ENCODE data around the gene FLG2.
"Not testable (repeated sequence)": the region's sequence is repeated elsewhere in the genome, so short reads cannot be mapped to it uniquely, and the experiment has no call there.

The FLG2 gene

DNA sequence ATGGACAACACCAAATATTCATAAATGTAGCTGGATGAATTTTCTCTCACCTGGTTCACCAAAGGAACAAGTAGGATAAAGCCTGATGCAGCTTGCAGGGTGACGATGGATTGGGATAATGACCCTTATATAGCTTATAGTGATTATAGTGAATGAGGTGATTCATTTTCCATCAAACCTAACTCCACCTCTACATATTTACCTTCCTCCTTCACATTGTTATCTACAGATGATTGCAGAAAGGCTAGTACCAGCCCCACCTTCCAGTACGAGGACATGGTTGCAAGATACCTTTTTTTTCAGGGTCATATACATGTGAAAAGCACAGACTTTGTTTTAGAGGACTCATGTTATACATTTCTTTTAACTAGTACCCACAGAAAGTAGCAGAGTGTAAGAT, at the start of gene FLG2:
Gene FLG2 (minus strand): TSS at position 101 of the 400 bp plus-strand sequence. CDS start 1,122 bp downstream, outside the sequence.
- FAIRE-seq, result no peak

DNA sequence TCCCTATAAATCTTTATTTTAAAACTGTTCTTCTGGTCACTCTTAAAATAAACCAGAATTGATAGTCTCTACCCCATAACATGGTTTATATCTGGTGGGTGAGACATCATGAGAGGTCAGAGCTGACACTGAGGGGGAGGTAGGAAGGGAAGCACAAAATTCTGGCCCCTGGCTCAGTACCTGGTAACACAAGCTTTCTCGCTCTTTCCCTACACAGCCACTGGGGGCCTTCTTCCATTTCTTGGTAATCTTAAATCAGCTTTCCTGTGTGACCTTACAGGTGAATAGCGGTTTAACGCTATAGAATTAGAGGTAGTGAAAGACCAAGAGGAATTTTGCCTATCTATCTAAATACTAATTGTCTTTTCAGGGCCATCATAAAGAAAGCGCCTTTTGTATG, 48.9 kb upstream of the FLG2 start:
- FAIRE-seq, result no peak

GRCh38 chr1:152398812-152399698, 39.2 kb upstream of the FLG2 start:
- no peak for FAIRE-seq

- FAIRE-seq, result peak; percentile 20
Observed at GRCh38 chr1:152397474-152397873, 37.7 kb upstream of the FLG2 start.

- FAIRE-seq, result no peak
Observed at GRCh38 chr1:152394151-152394550, 34.3 kb upstream of the FLG2 start.

- no peak for FAIRE-seq
Observed at GRCh38 chr1:152392909-152393308, 33.1 kb upstream of the FLG2 start.

GRCh38 chr1:152388889-152389288, 29.1 kb upstream of the FLG2 start:
- no peak for FAIRE-seq

DNA sequence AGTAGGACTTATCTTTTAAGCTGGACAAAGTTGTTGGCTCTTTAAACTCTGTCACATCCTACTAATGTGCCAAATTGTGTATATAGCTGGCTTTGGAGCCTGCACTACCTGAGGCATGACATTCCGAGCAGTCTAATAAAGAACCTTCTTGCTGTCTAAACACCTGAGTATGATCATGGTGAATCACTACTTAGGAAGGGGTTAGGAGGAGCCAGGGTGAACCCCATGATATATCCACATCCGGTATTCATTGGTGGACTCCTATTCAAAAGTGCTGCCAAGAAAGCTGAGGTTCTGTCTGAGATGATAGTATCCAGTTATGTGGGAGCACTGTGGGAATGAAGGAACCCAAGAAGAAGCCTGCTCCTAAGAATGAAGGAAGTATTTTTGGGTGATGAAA, 27.1 kb upstream of the FLG2 start:
- no peak for FAIRE-seq

DNA sequence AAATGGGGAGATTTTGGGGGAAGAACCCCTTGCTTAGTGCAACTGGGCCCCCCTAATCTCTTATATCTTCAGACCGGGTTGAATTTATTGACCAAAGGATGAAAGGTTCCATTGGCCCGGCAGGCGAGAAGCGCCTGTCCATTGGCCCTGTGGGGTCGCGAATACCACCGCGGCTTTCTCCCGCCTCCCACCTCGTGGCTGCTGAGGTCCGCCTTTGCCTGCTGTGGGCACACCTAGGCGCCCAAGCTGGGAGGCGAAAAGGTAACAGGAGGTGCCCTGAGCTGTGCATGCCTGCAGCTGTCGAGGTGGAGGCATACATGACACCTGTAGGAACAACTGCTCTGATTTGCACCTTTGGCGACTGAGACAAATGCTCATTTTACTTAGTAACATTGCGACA, 21.1 kb upstream of the FLG2 start:
- FAIRE-seq, result no peak

DNA sequence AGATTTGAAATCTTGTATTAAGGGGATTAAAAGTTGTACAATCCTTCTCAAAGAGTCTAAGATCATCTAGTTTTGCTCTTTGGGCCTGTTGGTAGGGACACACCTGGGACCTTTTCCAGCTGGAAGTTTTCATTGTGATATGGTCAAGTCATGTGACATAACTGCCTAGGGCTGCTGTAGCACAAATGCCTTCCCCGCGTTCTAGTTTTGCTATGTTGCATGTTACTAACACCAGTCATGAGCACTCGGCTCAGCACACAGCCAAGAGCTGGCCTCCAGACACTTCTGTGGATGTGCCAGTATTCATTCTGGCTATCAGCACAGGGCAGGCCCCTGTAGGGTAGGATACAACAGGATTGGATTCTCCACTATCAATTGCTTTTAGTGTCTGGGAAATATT, 14.6 kb upstream of the FLG2 start:
- no peak for FAIRE-seq

DNA sequence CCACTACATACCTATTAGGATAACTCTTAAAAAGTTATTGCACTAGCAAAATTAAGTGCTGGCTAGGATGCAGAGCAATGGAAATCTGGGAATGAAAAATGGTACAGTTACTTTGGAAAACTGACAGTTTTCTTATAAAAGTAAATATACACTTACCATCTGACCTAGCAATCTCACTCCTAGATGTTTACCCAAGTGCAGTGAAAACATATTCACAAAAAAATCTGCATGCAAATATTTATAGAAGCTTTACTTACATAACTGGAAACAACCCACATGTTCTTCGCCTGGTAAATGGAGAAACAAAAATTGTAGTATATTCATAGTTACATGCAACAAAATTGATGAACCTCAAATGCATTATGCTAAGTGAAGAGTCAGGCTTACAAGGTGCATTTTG, 12.9 kb upstream of the FLG2 start:
- FAIRE-seq, result no peak

DNA sequence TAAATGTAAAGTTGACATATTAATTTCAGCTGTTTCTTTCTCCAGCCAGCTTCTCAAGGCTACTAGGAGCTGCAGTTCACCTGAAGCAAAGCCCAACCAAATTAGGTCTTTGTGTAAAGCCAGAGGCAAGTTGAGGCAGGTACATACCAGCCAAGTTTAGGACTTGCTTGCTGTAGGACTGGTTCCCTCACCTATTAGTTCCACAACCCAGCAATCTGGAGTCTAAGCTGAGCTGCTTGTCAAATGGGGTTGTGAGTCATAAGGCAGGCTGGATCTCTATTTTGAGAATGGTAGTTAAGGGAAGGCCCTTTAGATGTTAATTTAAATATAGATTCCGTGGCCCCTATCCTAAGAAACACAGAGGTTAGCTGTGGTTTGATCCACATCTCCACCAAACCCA, 7.6 kb upstream of the FLG2 start:
- no peak for FAIRE-seq

DNA sequence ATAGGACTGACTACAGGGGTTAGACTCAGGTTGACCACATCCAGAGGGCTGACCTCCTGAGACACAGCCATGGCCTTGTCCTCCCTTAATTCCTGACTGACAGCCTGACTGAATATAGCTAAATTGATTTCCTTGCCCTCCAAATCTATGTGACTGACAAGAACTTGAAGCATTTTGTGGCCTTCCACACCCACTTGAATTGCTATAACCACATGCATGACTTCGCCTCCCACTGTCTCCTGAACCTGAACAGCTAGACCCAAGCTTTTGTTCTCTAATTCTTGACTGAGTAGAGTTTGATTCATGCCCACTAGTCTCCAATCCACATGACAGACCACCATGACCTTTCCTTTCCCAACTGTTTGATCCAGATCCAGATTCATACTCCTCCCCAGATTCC, 3.1 kb downstream of the FLG2 start:
- no peak for FAIRE-seq

GRCh38 chr1:152349611-152350010, 10.2 kb downstream of the FLG2 start:
- FAIRE-seq, result no peak

GRCh38 chr1:152348447-152348846, 11.4 kb downstream of the FLG2 start:
- no peak for FAIRE-seq

DNA sequence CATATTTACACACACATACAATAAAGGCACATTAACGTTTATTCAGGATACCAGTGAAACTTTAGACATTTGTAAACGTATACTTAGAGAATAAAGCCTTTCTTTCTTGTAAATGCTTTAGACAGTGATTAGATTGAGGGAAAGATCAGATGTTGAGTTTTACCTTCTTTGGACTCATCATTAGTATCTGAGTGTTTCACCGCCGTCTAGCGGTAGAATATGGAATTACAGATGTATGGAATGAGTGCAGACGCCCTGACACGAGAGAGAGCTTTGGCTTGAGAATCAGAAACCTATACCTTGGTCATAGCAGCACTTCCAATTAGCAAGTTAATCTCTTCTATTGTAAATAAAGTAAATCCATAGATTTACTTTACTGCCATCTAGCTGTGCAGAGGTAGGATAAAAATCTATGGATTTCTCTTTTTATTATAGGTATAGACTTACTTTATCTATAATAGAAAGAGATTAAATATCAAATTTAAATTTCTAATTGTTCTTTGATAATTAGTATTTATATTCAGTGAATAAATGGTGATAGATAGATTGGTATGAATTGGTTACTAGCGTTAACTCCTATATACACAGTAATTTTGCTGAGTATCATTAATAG, 12.6 kb downstream of the FLG2 start:
- FAIRE-seq, result peak; percentile 96

DNA sequence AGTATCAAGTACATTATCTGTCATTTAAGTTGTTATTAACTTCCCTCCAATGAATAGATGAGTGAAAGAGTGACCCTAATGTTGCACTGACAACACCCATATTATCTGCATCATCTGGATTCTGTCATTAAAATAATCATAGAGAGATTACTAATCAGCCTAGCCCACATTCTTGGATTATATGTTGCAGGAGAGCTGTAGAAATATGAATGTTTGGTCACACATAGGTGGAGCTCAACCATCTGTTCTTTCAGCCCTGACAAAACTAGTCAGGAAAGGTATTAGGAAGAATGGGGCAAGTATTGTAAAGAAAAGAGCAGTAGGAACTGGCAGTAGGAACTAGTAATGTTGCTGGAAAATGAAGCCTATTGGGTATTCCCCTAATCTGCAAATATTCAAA, 15.4 kb downstream of the FLG2 start:
- FAIRE-seq, result no peak

- FAIRE-seq, result no peak
Observed at GRCh38 chr1:152343006-152343405, 16.8 kb downstream of the FLG2 start.

GRCh38 chr1:152335399-152335798, 24.4 kb downstream of the FLG2 start:
- FAIRE-seq, result no peak

DNA sequence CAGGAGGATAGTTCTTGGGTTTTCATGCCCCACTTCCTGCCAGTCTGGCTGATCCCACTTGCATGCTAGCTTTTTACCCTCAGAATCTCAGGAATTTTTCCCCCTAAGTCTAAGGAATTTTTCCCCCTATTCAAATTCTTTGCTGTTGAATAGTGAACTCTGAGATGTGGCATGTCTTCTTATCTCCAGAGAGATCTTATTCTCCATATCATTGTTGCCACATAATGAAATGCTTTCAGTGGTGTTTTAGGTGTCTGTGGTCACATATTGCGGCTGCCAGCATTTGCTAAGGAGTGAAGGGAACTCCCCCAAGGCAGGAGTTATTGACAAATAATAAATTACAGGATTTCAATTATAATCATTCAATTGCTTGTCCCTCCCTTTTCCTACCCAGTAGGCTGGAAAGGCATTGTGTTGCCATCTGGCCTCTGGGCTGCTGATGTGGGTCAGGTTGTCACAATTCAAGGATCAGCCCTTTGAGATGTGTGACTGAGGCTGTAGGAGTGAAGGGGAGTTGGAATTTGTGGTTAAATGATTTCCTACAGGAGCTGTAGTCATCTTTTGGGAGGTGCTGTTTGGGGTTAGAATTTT, 30.9 kb downstream of the FLG2 start:
- no peak for FAIRE-seq

GRCh38 chr1:152325111-152325510, 34.7 kb downstream of the FLG2 start, which contains the start of gene FLG:
TSS of gene FLG (minus strand) at chr1:152325239. CDS start at chr1:152315456, 9,783 bp downstream.
- no peak for FAIRE-seq

DNA sequence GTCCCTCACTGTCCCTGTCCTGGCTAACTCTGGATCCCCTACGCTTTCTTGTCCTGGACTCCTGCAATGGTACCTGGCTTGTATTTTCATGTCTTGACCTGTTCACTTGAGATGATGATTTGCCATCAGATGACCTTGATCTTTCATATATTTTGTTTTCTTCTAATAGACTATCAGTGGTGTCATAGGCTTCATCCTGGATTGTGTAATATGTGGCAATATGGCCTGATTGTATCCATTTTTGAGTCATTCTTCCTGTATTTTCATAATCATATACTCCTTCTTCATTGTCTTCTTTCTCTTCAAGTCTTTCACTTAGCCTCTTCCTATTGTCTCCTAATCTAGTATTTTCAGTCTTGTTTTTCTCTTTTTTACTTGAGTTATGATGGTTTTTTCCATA, 45.8 kb downstream of the FLG2 start:
- no peak for FAIRE-seq

DNA sequence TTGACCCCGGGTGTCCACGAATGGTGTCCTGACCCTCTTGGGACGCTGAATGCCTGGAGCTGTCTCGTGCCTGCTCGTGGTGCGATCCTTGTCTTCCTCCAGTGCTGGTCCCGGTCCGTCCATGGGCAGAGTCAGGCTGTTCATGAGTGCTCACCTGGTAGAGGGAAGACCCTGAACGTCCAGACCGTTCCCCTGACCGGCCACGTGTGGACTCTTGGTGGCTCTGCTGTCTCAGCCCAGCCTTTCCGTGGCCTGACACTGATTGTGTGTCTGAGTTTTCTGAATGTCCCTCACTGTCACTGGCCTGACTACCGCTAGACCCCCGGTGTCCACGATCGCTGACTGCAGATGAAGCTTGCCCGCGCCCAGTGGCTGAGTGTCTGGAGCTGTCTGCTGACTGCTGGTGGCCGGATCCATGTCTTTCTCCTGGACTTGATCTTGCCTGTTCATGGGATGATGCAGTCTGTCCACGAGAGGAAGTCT, 46.4 kb downstream of the FLG2 start:
- FAIRE-seq, result no peak

- not testable (repeated sequence) for FAIRE-seq
Observed at GRCh38 chr1:152312169-152312568, 47.6 kb downstream of the FLG2 start.
